Esophagus (tissue), 2 donors: Measurements from ENCODE around the gene PTPRS. TPM values are rescaled to one million over a fixed set of nuclear protein-coding genes. Genes with fewer than 3 reads are reported as not detected.
A peak's percentile ranks its signal among the peaks of the same experiment; 100 is the strongest.

Source experiments
- H3K27ac ChIP-seq, 2 donors: one replicate each; pipeline ENCODE4 v1.5.1; 2013; ENCODE audit warnings: low read depth in 2 of 2, mild to moderate bottlenecking in 2 of 2, inconsistent platforms in 1 of 2, low read length in 1 of 2, moderate library complexity in 1 of 2
- H3K27me3 ChIP-seq, 2 donors: one replicate each; pipeline ENCODE4 v1.6.1; 2013; ENCODE audit warnings: low read length in 2 of 2, control low read depth in 1 of 2, mild to moderate bottlenecking in 1 of 2; ENCODE audit not compliant: insufficient read depth in 2 of 2, control insufficient read depth in 1 of 2
- H3K36me3 ChIP-seq, 2 donors: one replicate each; pipeline ENCODE4 v1.6.1; 2013; ENCODE audit warnings: low read length in 1 of 2; ENCODE audit not compliant: control insufficient read depth in 2 of 2, insufficient read depth in 2 of 2
- H3K4me1 ChIP-seq, 2 donors: one replicate each; pipeline ENCODE4 v1.6.1; 2013; ENCODE audit warnings: low read length in 1 of 2; ENCODE audit not compliant: control insufficient read depth in 2 of 2, insufficient read depth in 2 of 2
- H3K4me3 ChIP-seq, 2 donors: one replicate each; pipeline ENCODE4 v1.5.1; 2013; ENCODE audit warnings: low read length in 2 of 2, mild to moderate bottlenecking in 2 of 2, low read depth in 1 of 2, moderate library complexity in 1 of 2
- H3K9me3 ChIP-seq, 2 donors: one replicate each; pipeline ENCODE4 v1.6.1; 2013; ENCODE audit warnings: mild to moderate bottlenecking in 2 of 2, low read depth in 1 of 2, low read length in 1 of 2, moderate library complexity in 1 of 2; ENCODE audit not compliant: control insufficient read depth in 2 of 2, insufficient read depth in 1 of 2
- WGBS, 2 donors: extraction: QIAGEN DNeasy Blood & Tissue Kit; methylation state at CpG; one replicate each; pipeline ENCODE4 v1.1.7; 2013; 5-methylcytosine and 5-hydroxymethylcytosine counted together
- polyA plus RNA-seq, 2 donors: library from polyadenylated mRNA; stranded (reverse); fragments of 200-250 nt; gene quantifications; one replicate each; pipeline ENCODE4 v1.2.3, GENCODE V29; 2013
- donor health status: healthy with polysubstance abuse.
- donor health status: Bipolar disorder and iron deficiency.

The PTPRS gene
- polyA plus RNA-seq, 2 donors = 11.3 to 18.3 TPM

DNA sequence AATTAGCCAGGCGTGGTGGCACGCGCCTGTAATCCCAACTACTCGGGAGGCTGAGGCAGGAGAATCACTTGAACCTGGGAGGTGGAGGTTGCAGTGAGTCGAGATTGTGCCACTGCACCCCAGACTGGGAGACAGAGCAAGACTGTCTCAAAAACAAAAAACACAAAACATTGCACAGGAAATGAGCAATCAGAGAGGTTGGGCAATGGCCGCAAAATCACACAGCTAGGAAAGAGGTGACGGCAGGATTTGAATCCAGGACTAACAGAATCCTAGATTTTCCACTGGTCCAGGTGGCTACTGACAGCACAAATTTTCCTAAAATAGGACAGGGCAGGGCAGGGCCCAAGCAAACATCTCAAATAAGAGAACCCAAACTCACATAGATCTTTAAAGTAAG, 23.3 kb downstream of the PTPRS start:
- no peaks in the 10 kb centered on the region for H3K36me3 ChIP-seq
- no peaks in the 10 kb centered on the region for H3K9me3 ChIP-seq
- no peak overlapping the region for H3K4me3 ChIP-seq
- no peaks in the 10 kb centered on the region for H3K27me3 ChIP-seq
- WGBS, 2 donors = 75 to 78% methylated on average over 7 of the region's 7 CpGs
- H3K4me1 ChIP-seq = no peaks in the 10 kb centered on the region
- no peak overlapping the region for H3K27ac ChIP-seq

- Histone ChIP-seq H3K36me3 (no peaks in the 10 kb centered on the region), H3K4me1 (no peaks in the 10 kb centered on the region), H3K27me3 (no peaks in the 10 kb centered on the region), H3K4me3 (no peak overlapping the region), H3K27ac (no peak overlapping the region), H3K9me3 (no peaks in the 10 kb centered on the region)
- WGBS, 2 donors = 88 to 89% methylated on average over 9 of the region's 9 CpGs
Measured at GRCh38 chr19:5316138-5316537, 24.5 kb downstream of the PTPRS start.

- Histone ChIP-seq H3K27ac (no peak overlapping the region), H3K27me3 (no peaks in the 10 kb centered on the region), H3K4me3 (no peak overlapping the region), H3K9me3 (no peaks in the 10 kb centered on the region), H3K36me3 (no peaks in the 10 kb centered on the region), H3K4me1 (no peaks in the 10 kb centered on the region)
- 71 to 84% methylated on average over 4 of the region's 4 CpGs for WGBS, 2 donors
Measured at GRCh38 chr19:5314907-5315298, 25.7 kb downstream of the PTPRS start.

- H3K27ac ChIP-seq = no peak overlapping the region
- H3K4me1 ChIP-seq = peaks cover 0 to 3% of the 10 kb centered on the region in 2 donors
- 71% methylated on average over 7 of the region's 7 CpGs for WGBS, 2 donors
- no peaks in the 10 kb centered on the region for H3K36me3 ChIP-seq
- no peaks in the 10 kb centered on the region for H3K9me3 ChIP-seq
- H3K4me3 ChIP-seq = no peak overlapping the region
- no peaks in the 10 kb centered on the region for H3K27me3 ChIP-seq
Measured at GRCh38 chr19:5314012-5314906, 26.4 kb downstream of the PTPRS start.

DNA sequence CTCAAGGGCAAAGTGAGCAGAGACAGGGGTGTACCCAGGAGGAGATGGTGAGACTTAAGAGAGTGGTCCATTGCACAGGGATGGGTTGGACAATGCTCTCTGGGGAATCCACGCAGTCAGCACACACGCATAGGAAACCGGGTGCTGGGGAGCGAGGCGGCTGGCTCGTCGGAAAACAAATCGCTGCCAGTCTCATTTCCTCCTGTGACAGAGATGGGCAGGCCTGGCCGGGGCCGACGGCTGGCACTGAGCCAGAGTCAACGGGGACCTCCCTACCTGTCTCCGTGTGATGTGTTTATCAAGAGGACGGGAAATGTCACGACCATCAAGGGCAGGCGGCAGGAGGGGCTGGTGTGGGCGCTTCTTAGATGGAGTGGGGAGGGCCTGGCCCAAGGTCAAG, 27.3 kb downstream of the PTPRS start:
- Histone ChIP-seq H3K4me1 (peaks cover 1 to 5% of the 10 kb centered on the region in 2 donors), H3K9me3 (no peaks in the 10 kb centered on the region), H3K36me3 (no peaks in the 10 kb centered on the region), H3K27ac (no peak overlapping the region), H3K27me3 (no peaks in the 10 kb centered on the region), H3K4me3 (no peak overlapping the region)
- WGBS, 2 donors = 20 to 22% methylated on average over 17 of the region's 17 CpGs

DNA sequence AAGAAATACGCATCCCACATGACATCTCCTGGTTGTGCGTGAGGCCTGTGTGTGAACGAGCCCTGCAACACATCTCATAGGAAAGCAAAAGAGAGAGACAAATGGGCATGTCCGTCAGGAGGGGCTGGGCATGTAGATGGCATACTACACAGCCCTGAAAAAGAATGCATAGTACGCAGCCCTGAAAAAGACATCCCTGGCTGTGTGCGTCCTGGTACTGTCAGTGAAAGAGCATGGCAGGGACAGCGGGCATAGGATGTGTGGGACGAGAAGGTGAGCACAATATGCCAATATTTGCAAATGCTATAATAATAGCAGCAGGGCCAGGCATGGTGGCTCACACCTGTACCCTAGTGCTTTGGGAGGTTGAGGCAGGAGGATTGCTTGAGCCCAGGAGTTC, 28.6 kb downstream of the PTPRS start:
- H3K9me3 ChIP-seq = no peaks in the 10 kb centered on the region
- no peak overlapping the region for H3K27ac ChIP-seq
- 95% methylated on average over 8 of the region's 8 CpGs for WGBS, 2 donors
- no peaks in the 10 kb centered on the region for H3K36me3 ChIP-seq
- peaks cover 2 to 6% of the 10 kb centered on the region in 2 donors for H3K4me1 ChIP-seq
- H3K4me3 ChIP-seq = no peak overlapping the region
- no peaks in the 10 kb centered on the region for H3K27me3 ChIP-seq

DNA sequence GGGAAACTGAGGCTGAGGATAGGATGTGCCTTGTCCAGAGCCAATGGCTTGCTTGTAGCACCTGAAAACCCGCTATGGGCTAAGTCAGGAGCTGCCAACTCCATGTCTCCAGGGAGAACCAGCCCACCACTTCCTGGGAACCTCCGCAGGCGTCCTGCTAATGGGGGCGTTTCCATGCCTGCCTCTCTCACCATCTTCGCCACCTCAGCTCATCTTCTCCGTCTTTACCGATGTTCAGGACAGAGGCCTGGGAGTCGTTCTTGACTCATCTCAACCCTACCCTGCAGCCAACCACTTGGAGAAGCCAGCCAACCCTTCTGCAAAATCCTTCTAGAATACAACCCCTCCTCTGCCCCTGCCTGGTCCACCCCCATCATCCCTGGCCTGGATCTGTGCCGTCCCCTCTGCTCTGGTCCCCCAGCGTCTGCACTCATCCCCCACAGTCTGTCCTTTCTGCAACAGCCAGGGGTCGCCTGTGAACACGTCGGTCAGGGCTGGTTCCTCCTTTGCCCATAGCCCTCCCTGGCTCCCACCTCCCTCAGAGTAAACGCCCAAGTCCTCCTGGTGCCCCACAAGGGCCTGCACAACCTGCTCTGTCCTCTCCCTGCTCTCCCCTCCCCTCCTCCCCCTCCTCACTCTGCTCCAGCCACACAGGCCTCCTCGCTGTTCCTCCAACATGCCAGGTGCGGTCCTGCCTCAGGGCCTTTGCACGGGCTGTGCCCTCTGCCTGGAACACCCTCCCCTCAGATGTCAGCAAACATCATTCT, 31.0 kb downstream of the PTPRS start:
- peak overlapping the region; percentile 12 to 89 for H3K27ac ChIP-seq
- WGBS, 2 donors = 41 to 63% methylated on average over 17 of the region's 17 CpGs

GRCh38 chr19:5308451-5309437, 31.9 kb downstream of the PTPRS start:
- WGBS, 2 donors = 22 to 36% methylated on average over 21 of the region's 21 CpGs
- no peaks in the 10 kb centered on the region for H3K27me3 ChIP-seq
- H3K9me3 ChIP-seq = no peaks in the 10 kb centered on the region
- H3K36me3 ChIP-seq = no peaks in the 10 kb centered on the region
- H3K27ac ChIP-seq = peak overlapping the region; percentile 78 to 89
- H3K4me3 ChIP-seq = peak overlapping the region in 1 of 2 donors; percentile 27
- H3K4me1 ChIP-seq = peaks cover 2 to 6% of the 10 kb centered on the region in 2 donors

More for the DNA sequence above, 31.0 kb downstream of the PTPRS start:
- H3K4me3 ChIP-seq = no peak overlapping the region
- H3K36me3 ChIP-seq = no peaks in the 10 kb centered on the region
- peaks cover 2 to 6% of the 10 kb centered on the region in 2 donors for H3K4me1 ChIP-seq
- H3K9me3 ChIP-seq = no peaks in the 10 kb centered on the region
- no peaks in the 10 kb centered on the region for H3K27me3 ChIP-seq

DNA sequence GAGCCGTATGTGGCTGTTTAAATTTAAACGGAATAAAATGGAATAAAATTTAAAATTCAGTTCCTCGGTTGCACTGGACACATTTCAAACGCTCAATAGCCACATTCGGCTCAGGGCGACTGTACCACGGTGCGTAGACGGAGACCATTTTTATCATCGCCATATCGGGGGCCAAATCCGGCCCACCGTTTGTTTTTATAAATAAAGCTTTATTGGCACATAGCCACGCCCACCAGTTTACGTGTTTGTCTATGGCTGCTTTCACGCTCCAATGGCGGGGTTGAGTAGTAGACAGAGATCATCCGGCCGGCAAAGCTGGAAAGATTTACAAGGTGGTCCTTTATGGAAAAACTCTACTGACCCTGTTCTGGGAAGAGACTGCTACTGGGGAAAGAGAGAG, 33.0 kb downstream of the PTPRS start:
- H3K27me3 ChIP-seq = no peaks in the 10 kb centered on the region
- H3K27ac ChIP-seq = no peak overlapping the region
- no peaks in the 10 kb centered on the region for H3K36me3 ChIP-seq
- no peak overlapping the region for H3K4me3 ChIP-seq
- H3K9me3 ChIP-seq = no peaks in the 10 kb centered on the region
- peaks cover 2 to 6% of the 10 kb centered on the region in 2 donors for H3K4me1 ChIP-seq
- 91% methylated on average over 19 of the region's 19 CpGs for WGBS, 2 donors
